Loucy (cell line): Measurements from ENCODE around the gene CABLES1.

Experiments
- H2AFZ ChIP-seq: fragments of 200-600 bp; sonication (generic); 2 replicates; pipeline ENCODE4 v1.6.0; 2016; ENCODE audit warnings: antibody characterized with exemption, mild to moderate bottlenecking, low read length, moderate library complexity
- H3F3A ChIP-seq: fragments of 200-600 bp; 2 replicates; pipeline ENCODE4 v1.6.0; 2016; ENCODE audit warnings: antibody characterized with exemption, low read depth, mild to moderate bottlenecking
- H3K27me3 ChIP-seq: fragments of 200-600 bp; sonication (generic); 2 replicates; pipeline ENCODE4 v1.6.1; 2014; ENCODE audit warnings: low read length, mild to moderate bottlenecking; ENCODE audit not compliant: insufficient read depth, poor library complexity, severe bottlenecking
- H3K36me3 ChIP-seq: fragments of 200-600 bp; sonication (generic); 2 replicates; pipeline ENCODE4 v1.6.1; 2016; ENCODE audit warnings: low read length; ENCODE audit not compliant: insufficient read depth
- H3K4me1 ChIP-seq: fragments of 200-600 bp; sonication (generic); 2 replicates; pipeline ENCODE4 v1.5.1; 2014; ENCODE audit warnings: low read length, mild to moderate bottlenecking; ENCODE audit not compliant: insufficient read depth, poor library complexity, severe bottlenecking
- H3K4me2 ChIP-seq: fragments of 200-600 bp; sonication (generic); 2 replicates; pipeline ENCODE4 v1.6.0; 2014; ENCODE audit warnings: antibody characterized with exemption, low read length, low read depth, mild to moderate bottlenecking; ENCODE audit not compliant: poor library complexity, severe bottlenecking
- H3K4me3 ChIP-seq: fragments of 200-600 bp; sonication (generic); 2 replicates; pipeline ENCODE4 v1.5.1; 2014; ENCODE audit warnings: low read length, mild to moderate bottlenecking, mixed read lengths; ENCODE audit not compliant: poor library complexity, severe bottlenecking
- H3K79me2 ChIP-seq: fragments of 200-600 bp; sonication (generic); 2 replicates; pipeline ENCODE4 v1.6.1; 2014; ENCODE audit warnings: low read length; ENCODE audit not compliant: insufficient read depth
- H3K9ac ChIP-seq: fragments of 200-600 bp; sonication (generic); 2 replicates; pipeline ENCODE4 v1.6.0; 2014; ENCODE audit warnings: mild to moderate bottlenecking, low read depth, low read length, moderate library complexity; ENCODE audit not compliant: poor library complexity, severe bottlenecking
- H3K9me2 ChIP-seq: fragments of 200-600 bp; sonication (generic); replicated peaks from 2 replicates; pipeline ENCODE4 v1.6.1; 2016; ENCODE audit warnings: low read depth, low read length, mixed read lengths
- H3K9me3 ChIP-seq: fragments of 200-600 bp; sonication (generic); 2 replicates; pipeline ENCODE4 v1.6.1; 2014; ENCODE audit warnings: mild to moderate bottlenecking, antibody characterized with exemption, low read length, low read depth; ENCODE audit not compliant: insufficient read depth
- H4K20me1 ChIP-seq: fragments of 200-600 bp; sonication (generic); 2 replicates; pipeline ENCODE4 v1.6.0; 2014; ENCODE audit warnings: antibody characterized with exemption, low read length, mild to moderate bottlenecking; ENCODE audit not compliant: insufficient read depth, poor library complexity, severe bottlenecking
- EZH2phosphoT487 ChIP-seq: fragments of 200-600 bp; IDR thresholded peaks from 2 replicates; pipeline ENCODE4 v1.6.1; 2018; ENCODE audit warnings: antibody characterized with exemption, mild to moderate bottlenecking, moderate library complexity, borderline replicate concordance
- TF ChIP-seq, protein P1 (sequence below): fragments of 200-600 bp; sonication (generic); conservative IDR thresholded peaks from 2 replicates; pipeline ENCODE4 v1.5.1; 2014; ENCODE audit warnings: mild to moderate bottlenecking, antibody characterized with exemption, low read length

The CABLES1 gene

DNA sequence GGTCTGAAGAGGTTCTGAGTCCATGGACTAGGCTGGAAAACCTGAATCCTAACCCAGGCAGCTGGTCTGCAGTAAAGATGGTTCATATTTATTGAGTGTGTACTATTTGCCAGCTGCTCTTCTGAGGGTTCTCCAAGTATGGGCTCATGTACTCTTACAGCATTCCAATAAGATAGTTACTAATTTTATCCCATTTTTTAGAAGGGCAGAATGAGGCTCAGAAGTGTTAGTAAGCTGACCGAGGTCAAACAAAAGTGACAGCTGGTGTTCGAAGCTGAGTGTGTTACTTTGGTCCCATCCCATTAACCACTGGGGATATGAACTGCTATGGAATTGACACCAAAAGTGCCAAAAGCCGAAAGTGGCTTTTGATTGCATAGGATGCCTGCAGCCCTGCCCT is 76.9 kb downstream of the CABLES1 start:
- Histone ChIP-seq H3K79me2 (no peaks in the 10 kb centered on the region), H3F3A (no peaks in the 10 kb centered on the region), H3K9me3 (no peaks in the 10 kb centered on the region), H3K4me3 (no peak overlapping the region), H2AFZ (no peak overlapping the region), H3K9me2 (no peaks in the 10 kb centered on the region), H3K27me3 (no peaks in the 10 kb centered on the region), H3K36me3 (peaks cover 58% of the 10 kb centered on the region; the same call in 1 of the 2 replicates), H3K9ac (no peak overlapping the region), H4K20me1 (no peaks in the 10 kb centered on the region), H3K4me1 (no peaks in the 10 kb centered on the region), H3K4me2 (no peak overlapping the region)
- TF ChIP-seq, protein P1, sequence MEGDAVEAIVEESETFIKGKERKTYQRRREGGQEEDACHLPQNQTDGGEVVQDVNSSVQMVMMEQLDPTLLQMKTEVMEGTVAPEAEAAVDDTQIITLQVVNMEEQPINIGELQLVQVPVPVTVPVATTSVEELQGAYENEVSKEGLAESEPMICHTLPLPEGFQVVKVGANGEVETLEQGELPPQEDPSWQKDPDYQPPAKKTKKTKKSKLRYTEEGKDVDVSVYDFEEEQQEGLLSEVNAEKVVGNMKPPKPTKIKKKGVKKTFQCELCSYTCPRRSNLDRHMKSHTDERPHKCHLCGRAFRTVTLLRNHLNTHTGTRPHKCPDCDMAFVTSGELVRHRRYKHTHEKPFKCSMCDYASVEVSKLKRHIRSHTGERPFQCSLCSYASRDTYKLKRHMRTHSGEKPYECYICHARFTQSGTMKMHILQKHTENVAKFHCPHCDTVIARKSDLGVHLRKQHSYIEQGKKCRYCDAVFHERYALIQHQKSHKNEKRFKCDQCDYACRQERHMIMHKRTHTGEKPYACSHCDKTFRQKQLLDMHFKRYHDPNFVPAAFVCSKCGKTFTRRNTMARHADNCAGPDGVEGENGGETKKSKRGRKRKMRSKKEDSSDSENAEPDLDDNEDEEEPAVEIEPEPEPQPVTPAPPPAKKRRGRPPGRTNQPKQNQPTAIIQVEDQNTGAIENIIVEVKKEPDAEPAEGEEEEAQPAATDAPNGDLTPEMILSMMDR: no peak
- TF ChIP-seq EZH2phosphoT487: no peak

DNA sequence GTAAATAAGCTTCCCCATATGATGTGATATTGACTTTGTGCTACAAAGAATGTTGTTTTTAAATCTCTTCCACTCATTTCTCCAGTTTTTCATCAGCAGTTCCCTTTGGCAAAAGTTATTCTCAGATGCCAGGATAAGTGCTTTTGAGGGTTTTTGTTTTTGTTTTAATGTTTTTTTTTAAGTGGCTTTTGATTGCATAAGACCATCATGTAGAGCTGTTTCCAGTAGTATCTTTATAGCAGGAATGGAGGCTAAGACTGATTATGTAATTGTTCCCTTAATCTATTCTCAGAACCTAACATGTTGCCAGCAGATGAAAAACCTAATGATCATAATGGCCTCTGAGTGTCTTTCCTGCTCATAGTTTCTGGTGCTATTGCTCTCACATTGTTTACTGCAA is 77.9 kb downstream of the CABLES1 start:
- H4K20me1 ChIP-seq: no peaks in the 10 kb centered on the region
- H3F3A ChIP-seq: no peaks in the 10 kb centered on the region
- TF ChIP-seq, protein P1: no peak
- TF ChIP-seq EZH2phosphoT487: no peak
- H3K9ac ChIP-seq: no peak overlapping the region
- H3K79me2 ChIP-seq: no peaks in the 10 kb centered on the region
- H3K4me2 ChIP-seq: no peak overlapping the region
- H3K36me3 ChIP-seq: peaks cover 59% of the 10 kb centered on the region; the same call in 1 of the 2 replicates
- H3K4me3 ChIP-seq: no peak overlapping the region
- no peaks in the 10 kb centered on the region for H3K9me2 ChIP-seq
- H3K27me3 ChIP-seq: no peaks in the 10 kb centered on the region
- H3K9me3 ChIP-seq: no peaks in the 10 kb centered on the region
- H3K4me1 ChIP-seq: no peaks in the 10 kb centered on the region
- H2AFZ ChIP-seq: no peak overlapping the region

DNA sequence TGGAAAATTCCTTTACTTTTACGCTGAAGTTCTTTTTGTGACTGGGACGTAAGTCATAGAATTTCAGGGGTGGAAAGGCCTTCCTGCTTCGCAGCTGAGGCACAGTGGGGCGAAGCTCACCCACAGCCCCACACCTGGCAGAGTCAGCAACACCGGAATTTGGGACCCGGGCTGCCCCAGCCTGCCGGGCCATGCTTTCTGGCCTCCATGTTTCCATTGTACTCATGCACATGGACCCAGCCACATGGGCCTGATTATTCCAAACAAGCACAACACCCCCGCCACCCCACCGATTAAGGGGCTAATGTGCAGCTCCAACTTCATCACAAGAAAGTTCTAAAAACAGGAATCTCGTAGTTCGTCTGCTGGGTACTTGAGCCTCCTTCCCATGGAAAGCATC is 82.5 kb downstream of the CABLES1 start:
- Histone ChIP-seq H2AFZ (no peak overlapping the region), H3K4me3 (no peak overlapping the region), H3F3A (no peaks in the 10 kb centered on the region), H4K20me1 (no peaks in the 10 kb centered on the region), H3K36me3 (peaks cover 36% of the 10 kb centered on the region; the same call in 1 of the 2 replicates), H3K9me2 (no peaks in the 10 kb centered on the region), H3K79me2 (no peaks in the 10 kb centered on the region), H3K9me3 (no peaks in the 10 kb centered on the region), H3K4me1 (no peaks in the 10 kb centered on the region), H3K9ac (no peak overlapping the region), H3K4me2 (no peak overlapping the region), H3K27me3 (no peaks in the 10 kb centered on the region)
- TF ChIP-seq EZH2phosphoT487: no peak
- TF ChIP-seq, protein P1: no peak
